ENCODE results near the gene EIF4E2. TPM values are rescaled to one million over a fixed set of nuclear protein-coding genes. Genes with fewer than 3 reads are reported as not detected.

EIF4E2 gene
- total RNA-seq, 4 donors from 2014 or later: 34.7 to 81.3 (median 58.0) TPM

- H3K9me3 ChIP-seq: no peaks in the 10 kb centered on the region
- H3K4me1 ChIP-seq: peaks cover 17 to 39% (median 26%) of the 10 kb centered on the region in 3 donors
- peak overlapping the region in 2 of 4 donors; percentile 19 to 57 for H3K4me3 ChIP-seq
- intact Hi-C loops (cut with DNase I): loop anchor here (5.0 kb wide), 1 partner anchor 75 kb away; no protein-coding TSS in a partner anchor
- H3K36me3 ChIP-seq: no peaks in the 10 kb centered on the region
- H3K27me3 ChIP-seq: peaks cover 19 to 91% (median 23%) of the 10 kb centered on the region in 4 donors
- H3K27ac ChIP-seq: no peak overlapping the region
- no peak for DNase-seq
- WGBS, 2 donors: no CpG with 5 or more reads among the region's 66 CpGs
- TF ChIP-seq POLR2A (IDR thresholded peaks at IDR 0.05): no peak
- TF ChIP-seq, protein P1, sequence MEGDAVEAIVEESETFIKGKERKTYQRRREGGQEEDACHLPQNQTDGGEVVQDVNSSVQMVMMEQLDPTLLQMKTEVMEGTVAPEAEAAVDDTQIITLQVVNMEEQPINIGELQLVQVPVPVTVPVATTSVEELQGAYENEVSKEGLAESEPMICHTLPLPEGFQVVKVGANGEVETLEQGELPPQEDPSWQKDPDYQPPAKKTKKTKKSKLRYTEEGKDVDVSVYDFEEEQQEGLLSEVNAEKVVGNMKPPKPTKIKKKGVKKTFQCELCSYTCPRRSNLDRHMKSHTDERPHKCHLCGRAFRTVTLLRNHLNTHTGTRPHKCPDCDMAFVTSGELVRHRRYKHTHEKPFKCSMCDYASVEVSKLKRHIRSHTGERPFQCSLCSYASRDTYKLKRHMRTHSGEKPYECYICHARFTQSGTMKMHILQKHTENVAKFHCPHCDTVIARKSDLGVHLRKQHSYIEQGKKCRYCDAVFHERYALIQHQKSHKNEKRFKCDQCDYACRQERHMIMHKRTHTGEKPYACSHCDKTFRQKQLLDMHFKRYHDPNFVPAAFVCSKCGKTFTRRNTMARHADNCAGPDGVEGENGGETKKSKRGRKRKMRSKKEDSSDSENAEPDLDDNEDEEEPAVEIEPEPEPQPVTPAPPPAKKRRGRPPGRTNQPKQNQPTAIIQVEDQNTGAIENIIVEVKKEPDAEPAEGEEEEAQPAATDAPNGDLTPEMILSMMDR (IDR thresholded peaks at IDR 0.05): peak; percentile 78 to 96 (median 84)
Measured at GRCh38 chr2:232521959-232522622, 28.4 kb upstream of the EIF4E2 start.

DNA sequence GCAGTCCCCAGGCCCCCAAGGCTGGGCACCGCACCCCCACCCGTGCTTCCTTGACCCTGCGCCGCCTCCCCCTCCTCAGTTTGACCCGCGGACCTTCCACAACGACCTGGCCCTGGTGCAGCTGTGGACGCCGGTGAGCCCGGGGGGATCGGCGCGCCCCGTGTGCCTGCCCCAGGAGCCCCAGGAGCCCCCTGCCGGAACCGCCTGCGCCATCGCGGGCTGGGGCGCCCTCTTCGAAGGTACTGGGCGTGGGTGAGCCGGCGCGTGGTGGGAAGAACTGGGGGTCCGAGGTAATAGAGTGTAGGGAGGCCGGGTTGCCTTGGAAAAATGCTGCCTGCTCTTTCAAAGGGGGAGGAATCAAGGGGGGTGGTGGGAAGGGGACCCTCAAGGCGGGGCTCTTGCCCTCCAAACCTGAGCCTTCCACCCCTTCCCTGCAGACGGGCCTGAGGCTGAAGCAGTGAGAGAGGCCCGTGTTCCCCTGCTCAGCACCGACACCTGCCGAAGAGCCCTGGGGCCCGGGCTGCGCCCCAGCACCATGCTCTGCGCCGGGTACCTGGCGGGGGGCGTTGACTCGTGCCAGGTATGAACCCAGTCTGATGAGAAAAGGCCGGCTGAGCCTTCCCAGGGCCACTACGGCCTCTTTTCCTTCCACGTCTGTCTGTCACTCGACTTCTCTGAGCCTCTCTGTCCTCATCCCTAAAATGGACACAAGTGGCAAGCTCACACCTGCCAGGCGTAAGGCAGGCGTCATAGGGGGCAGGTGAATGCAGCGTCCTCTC lies 27.7 kb upstream of the EIF4E2 start:
- no peaks in the 10 kb centered on the region for H3K36me3 ChIP-seq
- TF ChIP-seq, protein P1 (IDR thresholded peaks at IDR 0.05): no peak
- TF ChIP-seq POLR2A (IDR thresholded peaks at IDR 0.05): no peak
- WGBS, 2 donors: 11 to 13% methylated on average over 7 to 17 of the region's 46 CpGs

GRCh38 chr2:232523402-232523681 lies 27.1 kb upstream of the EIF4E2 start:
- TF ChIP-seq, protein P1 (IDR thresholded peaks at IDR 0.05): no peak
- no peak for TF ChIP-seq POLR2A (IDR thresholded peaks at IDR 0.05)
- Histone ChIP-seq H3K4me3 (peak overlapping the region in 1 of 4 donors; percentile 34), H3K36me3 (no peaks in the 10 kb centered on the region), H3K27me3 (peaks cover 19 to 98% (median 23%) of the 10 kb centered on the region in 4 donors), H3K9me3 (no peaks in the 10 kb centered on the region), H3K4me1 (peaks cover 17 to 39% (median 26%) of the 10 kb centered on the region in 3 donors), H3K27ac (no peak overlapping the region)
- intact Hi-C loops (cut with DNase I): loop anchor here (5.0 kb wide), 1 partner anchor 76 kb away; no protein-coding TSS in a partner anchor
- 20% methylated on average over 1 of the region's 16 CpGs; no CpG with 5 or more reads in 1 of the 2 donors for WGBS, 2 donors
- DNase-seq: no peak

More for the DNA sequence above, 27.7 kb upstream of the EIF4E2 start:
- DNase-seq: no peak
- H3K4me1 ChIP-seq: peaks cover 17 to 39% (median 26%) of the 10 kb centered on the region in 3 donors
- intact Hi-C loops (cut with DNase I): loop anchor here (5.0 kb wide), 1 partner anchor 76 kb away; no protein-coding TSS in a partner anchor
- peaks cover 19 to 96% (median 23%) of the 10 kb centered on the region in 4 donors for H3K27me3 ChIP-seq
- H3K27ac ChIP-seq: no peak overlapping the region
- peak overlapping the region in 2 of 4 donors; percentile 19 to 57 for H3K4me3 ChIP-seq
- no peaks in the 10 kb centered on the region for H3K9me3 ChIP-seq

DNA sequence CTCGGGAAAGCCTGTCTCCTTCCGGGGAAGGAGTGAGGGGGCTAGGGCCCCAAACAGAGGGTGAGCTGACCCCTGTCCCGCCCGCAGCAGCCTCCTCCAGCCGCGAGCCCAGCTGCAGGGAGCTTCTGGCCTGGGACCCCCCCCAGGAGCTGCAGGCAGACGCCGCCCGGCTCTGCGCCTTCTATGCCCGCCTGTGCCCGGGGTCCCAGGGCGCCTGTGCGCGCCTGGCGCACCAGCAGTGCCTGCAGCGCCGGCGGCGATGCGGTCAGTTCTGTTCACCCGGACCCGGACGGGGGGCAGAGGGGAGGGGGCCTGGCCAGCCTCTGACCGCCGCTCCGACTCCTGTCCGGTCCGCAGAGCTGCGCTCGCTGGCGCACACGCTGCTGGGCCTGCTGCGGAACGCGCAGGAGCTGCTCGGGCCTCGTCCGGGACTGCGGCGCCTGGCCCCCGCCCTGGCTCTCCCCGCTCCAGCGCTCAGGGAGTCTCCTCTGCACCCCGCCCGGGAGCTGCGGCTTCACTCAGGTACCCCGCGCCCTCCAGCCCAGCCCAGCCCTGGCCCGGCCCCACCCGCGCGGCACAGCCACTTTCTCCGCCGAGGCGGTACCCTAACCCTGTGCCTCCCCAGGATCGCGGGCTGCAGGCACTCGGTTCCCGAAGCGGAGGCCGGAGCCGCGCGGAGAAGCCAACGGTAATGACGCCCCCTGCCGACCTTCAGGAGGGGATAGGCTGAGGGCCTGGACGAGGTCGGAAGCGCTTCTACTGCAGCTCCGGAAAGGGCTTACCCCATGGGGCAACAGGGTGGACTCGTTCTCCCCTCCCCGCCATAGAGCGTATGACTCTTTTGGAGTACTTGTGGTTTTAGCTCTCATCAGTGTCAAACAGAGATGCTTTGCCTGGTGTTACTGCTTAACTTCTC lies 26.5 kb upstream of the EIF4E2 start:
- Histone ChIP-seq H3K27ac (no peak overlapping the region), H3K27me3 (peaks cover 19 to 98% (median 23%) of the 10 kb centered on the region in 4 donors), H3K4me1 (peaks cover 17 to 39% (median 26%) of the 10 kb centered on the region in 3 donors), H3K36me3 (no peaks in the 10 kb centered on the region), H3K4me3 (peak overlapping the region in 2 of 4 donors; percentile 34 to 55), H3K9me3 (no peaks in the 10 kb centered on the region)
- WGBS, 2 donors: 20% methylated on average over 5 of the region's 75 CpGs; no CpG with 5 or more reads in 1 of the 2 donors
- intact Hi-C loops (cut with DNase I): loop anchor here (5.0 kb wide), 1 partner anchor 77 kb away; no protein-coding TSS in a partner anchor
- no peak for DNase-seq
- TF ChIP-seq, protein P1 (IDR thresholded peaks at IDR 0.05): no peak
- TF ChIP-seq POLR2A (IDR thresholded peaks at IDR 0.05): no peak

Data from esophagus squamous epithelium (tissue), 5 donors.